Measurements from ENCODE around the gene CDH4. TPM values are rescaled to one million over a fixed set of nuclear protein-coding genes. Genes with fewer than 3 reads are reported as not detected.

The CDH4 gene
- total RNA-seq, 1 donor: 0.18 TPM

GRCh38 chr20:61601853-61602252, 349.8 kb downstream of the CDH4 start:
- TF ChIP-seq, protein P1, sequence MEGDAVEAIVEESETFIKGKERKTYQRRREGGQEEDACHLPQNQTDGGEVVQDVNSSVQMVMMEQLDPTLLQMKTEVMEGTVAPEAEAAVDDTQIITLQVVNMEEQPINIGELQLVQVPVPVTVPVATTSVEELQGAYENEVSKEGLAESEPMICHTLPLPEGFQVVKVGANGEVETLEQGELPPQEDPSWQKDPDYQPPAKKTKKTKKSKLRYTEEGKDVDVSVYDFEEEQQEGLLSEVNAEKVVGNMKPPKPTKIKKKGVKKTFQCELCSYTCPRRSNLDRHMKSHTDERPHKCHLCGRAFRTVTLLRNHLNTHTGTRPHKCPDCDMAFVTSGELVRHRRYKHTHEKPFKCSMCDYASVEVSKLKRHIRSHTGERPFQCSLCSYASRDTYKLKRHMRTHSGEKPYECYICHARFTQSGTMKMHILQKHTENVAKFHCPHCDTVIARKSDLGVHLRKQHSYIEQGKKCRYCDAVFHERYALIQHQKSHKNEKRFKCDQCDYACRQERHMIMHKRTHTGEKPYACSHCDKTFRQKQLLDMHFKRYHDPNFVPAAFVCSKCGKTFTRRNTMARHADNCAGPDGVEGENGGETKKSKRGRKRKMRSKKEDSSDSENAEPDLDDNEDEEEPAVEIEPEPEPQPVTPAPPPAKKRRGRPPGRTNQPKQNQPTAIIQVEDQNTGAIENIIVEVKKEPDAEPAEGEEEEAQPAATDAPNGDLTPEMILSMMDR (IDR thresholded peaks at IDR 0.05; ENCODE audit: insufficient read depth, low read length): no peak
- no peak overlapping the region for H3K4me3 ChIP-seq (ENCODE audit: low read depth, low read length)
- no peak for DNase-seq (ENCODE audit: low read depth)

DNA sequence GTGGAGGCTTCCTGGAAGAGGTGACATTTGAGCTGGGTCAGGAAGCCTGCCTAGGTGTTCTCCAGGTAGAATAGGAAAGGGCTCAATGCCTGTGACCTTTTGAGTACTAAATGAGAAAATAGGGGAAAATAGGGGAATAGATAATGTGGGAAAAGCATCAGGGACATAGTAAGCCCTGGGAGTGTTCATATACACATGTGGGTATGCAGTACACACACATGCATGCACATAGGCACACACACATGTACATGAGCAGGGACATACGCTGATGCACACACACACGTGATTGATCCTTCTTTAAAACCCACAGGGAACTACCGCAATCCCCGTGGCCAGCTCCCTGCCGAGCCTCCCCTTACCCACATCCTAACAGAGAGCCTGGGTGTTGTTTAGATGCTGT, 351.7 kb downstream of the CDH4 start:
- no peak for DNase-seq (ENCODE audit: low read depth)
- no peak overlapping the region for H3K4me3 ChIP-seq (ENCODE audit: low read depth, low read length)
- TF ChIP-seq, protein P1 (IDR thresholded peaks at IDR 0.05; ENCODE audit: insufficient read depth, low read length): no peak

- H3K4me3 ChIP-seq (ENCODE audit: low read depth, low read length): no peak overlapping the region
- TF ChIP-seq, protein P1 (IDR thresholded peaks at IDR 0.05; ENCODE audit: insufficient read depth, low read length): no peak
- no peak for DNase-seq (ENCODE audit: low read depth)
Observed at GRCh38 chr20:61604549-61604948, 352.5 kb downstream of the CDH4 start.

GRCh38 chr20:61605283-61605682, 353.2 kb downstream of the CDH4 start:
- no peak overlapping the region for H3K4me3 ChIP-seq (ENCODE audit: low read depth, low read length)
- DNase-seq (ENCODE audit: low read depth): no peak
- TF ChIP-seq, protein P1 (IDR thresholded peaks at IDR 0.05; ENCODE audit: insufficient read depth, low read length): no peak

GRCh38 chr20:61605862-61606557, 353.9 kb downstream of the CDH4 start:
- no peak for DNase-seq (ENCODE audit: low read depth)
- no peak overlapping the region for H3K4me3 ChIP-seq (ENCODE audit: low read depth, low read length)
- TF ChIP-seq, protein P1 (IDR thresholded peaks at IDR 0.05; ENCODE audit: insufficient read depth, low read length): no peak

DNA sequence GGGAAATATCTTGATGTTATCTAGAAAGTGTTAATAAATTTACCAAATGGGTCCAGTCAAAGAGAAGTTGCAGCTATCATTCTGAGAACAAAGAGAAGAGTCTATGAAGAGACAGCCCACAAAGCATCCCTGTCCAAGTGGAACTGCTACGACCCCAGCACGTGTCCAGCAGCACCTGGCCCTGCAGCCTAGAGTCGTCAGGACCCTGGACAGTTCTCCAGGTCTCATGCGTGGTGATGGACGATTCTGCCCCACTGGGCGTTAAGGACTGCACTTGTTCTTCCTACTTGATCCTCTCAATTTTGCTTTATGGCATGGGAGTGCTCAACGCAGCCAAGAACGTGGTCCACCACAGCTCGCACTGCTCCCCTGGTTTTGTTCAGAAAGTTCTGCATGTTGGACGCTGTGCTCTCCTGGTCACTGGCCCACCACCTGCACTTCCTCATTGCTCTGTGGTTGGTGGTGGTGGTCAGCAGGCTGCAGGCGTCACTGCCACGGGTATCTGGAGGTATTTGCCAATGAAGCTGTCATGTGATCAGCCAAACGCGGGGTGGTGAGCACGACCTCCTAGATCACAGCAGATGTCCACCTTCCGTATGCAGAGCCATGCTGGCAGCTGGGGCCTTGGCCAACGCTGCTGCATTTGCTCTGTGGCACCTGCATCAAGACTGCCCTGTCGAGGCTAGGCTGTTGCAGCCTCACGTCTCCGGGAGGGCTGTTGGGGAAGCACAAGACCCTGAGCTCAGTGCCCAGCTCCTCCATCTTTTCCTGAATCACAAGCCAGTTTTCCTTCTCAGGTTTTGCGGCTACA, 356.4 kb downstream of the CDH4 start:
- no peak overlapping the region for H3K4me3 ChIP-seq (ENCODE audit: low read depth, low read length)
- no peak for DNase-seq (ENCODE audit: low read depth)
- TF ChIP-seq, protein P1 (IDR thresholded peaks at IDR 0.05; ENCODE audit: insufficient read depth, low read length): no peak
